ENCODE results near the gene MROH8.

Gene MROH8

GRCh38 chr20:37198932-37199660, 19.7 kb upstream of the MROH8 start:
- no peak for DNase-seq

GRCh38 chr20:37194621-37195417, 15.5 kb upstream of the MROH8 start:
- DNase-seq = no peak

GRCh38 chr20:37193821-37194220, 14.5 kb upstream of the MROH8 start:
- no peak for DNase-seq

- no peak for DNase-seq
Measured at GRCh38 chr20:37193226-37193625, 13.9 kb upstream of the MROH8 start.

GRCh38 chr20:37192137-37192854, 12.9 kb upstream of the MROH8 start:
- peak; percentile 84 for DNase-seq

- DNase-seq = no peak
Measured at GRCh38 chr20:37190354-37191112, 11.2 kb upstream of the MROH8 start.

- no peak for DNase-seq
Measured at GRCh38 chr20:37189416-37190016, 10.2 kb upstream of the MROH8 start.

- no peak for DNase-seq
Measured at GRCh38 chr20:37188787-37189186, 9.4 kb upstream of the MROH8 start.

GRCh38 chr20:37185686-37186085, 6.3 kb upstream of the MROH8 start:
- DNase-seq = no peak

- DNase-seq = peak; percentile 72
Measured at GRCh38 chr20:37179683-37180524, 556 bp upstream of the MROH8 start.

- DNase-seq = no peak
Measured at GRCh38 chr20:37172836-37173235, 6.5 kb downstream of the MROH8 start.

GRCh38 chr20:37166867-37167266, 12.5 kb downstream of the MROH8 start:
- no peak for DNase-seq

GRCh38 chr20:37165031-37165430, 14.3 kb downstream of the MROH8 start:
- DNase-seq = no peak

- DNase-seq = no peak
Measured at GRCh38 chr20:37163832-37164554, 15.4 kb downstream of the MROH8 start.

- DNase-seq = no peak
Measured at GRCh38 chr20:37162646-37163045, 16.7 kb downstream of the MROH8 start.

GRCh38 chr20:37161830-37162549, 17.4 kb downstream of the MROH8 start:
- no peak for DNase-seq

- DNase-seq = no peak
Measured at GRCh38 chr20:37160683-37161082, 18.7 kb downstream of the MROH8 start.

- DNase-seq = no peak
Measured at GRCh38 chr20:37158248-37158647, 21.1 kb downstream of the MROH8 start.

GRCh38 chr20:37155987-37156386, 23.4 kb downstream of the MROH8 start:
- DNase-seq = no peak

GRCh38 chr20:37154684-37155298, 24.6 kb downstream of the MROH8 start:
- no peak for DNase-seq
